ENCODE measurements around the gene SLC51A.

Gene SLC51A

DNA sequence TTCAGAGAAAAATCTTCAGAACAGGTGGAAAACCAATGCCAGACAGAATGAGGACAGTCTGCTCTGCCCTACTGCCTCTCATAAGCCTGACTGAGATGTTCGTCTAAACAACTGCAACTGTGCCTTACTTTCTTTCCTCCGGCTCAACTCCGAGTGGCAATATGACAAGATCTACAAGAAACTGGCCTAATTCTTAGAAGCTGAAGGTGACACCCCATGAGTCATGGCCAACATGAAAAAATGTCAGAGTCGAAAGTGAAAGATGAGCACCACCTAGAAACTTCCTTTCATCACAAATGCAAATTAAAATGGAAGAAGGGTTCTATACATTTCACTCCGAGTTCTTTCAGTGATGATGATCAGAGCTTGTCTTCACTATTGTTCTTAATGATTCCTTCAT is 58.3 kb downstream of the SLC51A start:
- no peaks in the 10 kb centered on the region for H3K27me3 ChIP-seq (ENCODE audit: insufficient read depth, poor library complexity, severe bottlenecking)
- H3K27ac ChIP-seq (replicated peaks) = no peak overlapping the region
- no peak overlapping the region for H3K4me3 ChIP-seq (replicated peaks; ENCODE audit: insufficient read depth, low read length)
- TF ChIP-seq POLR2AphosphoS5 (IDR thresholded peaks at IDR 0.05; ENCODE audit: low read depth) (no peak), SPI1 (IDR thresholded peaks at IDR 0.05; ENCODE audit: borderline replicate concordance, low read depth) (no peak)
- TF ChIP-seq, protein P1, sequence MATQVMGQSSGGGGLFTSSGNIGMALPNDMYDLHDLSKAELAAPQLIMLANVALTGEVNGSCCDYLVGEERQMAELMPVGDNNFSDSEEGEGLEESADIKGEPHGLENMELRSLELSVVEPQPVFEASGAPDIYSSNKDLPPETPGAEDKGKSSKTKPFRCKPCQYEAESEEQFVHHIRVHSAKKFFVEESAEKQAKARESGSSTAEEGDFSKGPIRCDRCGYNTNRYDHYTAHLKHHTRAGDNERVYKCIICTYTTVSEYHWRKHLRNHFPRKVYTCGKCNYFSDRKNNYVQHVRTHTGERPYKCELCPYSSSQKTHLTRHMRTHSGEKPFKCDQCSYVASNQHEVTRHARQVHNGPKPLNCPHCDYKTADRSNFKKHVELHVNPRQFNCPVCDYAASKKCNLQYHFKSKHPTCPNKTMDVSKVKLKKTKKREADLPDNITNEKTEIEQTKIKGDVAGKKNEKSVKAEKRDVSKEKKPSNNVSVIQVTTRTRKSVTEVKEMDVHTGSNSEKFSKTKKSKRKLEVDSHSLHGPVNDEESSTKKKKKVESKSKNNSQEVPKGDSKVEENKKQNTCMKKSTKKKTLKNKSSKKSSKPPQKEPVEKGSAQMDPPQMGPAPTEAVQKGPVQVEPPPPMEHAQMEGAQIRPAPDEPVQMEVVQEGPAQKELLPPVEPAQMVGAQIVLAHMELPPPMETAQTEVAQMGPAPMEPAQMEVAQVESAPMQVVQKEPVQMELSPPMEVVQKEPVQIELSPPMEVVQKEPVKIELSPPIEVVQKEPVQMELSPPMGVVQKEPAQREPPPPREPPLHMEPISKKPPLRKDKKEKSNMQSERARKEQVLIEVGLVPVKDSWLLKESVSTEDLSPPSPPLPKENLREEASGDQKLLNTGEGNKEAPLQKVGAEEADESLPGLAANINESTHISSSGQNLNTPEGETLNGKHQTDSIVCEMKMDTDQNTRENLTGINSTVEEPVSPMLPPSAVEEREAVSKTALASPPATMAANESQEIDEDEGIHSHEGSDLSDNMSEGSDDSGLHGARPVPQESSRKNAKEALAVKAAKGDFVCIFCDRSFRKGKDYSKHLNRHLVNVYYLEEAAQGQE (IDR thresholded peaks at IDR 0.05; ENCODE audit: insufficient replicate concordance, low read depth) = no peak
- no peak for DNase-seq (ENCODE audit: low read depth in 1 of 2, low spot score in 1 of 2)

DNA sequence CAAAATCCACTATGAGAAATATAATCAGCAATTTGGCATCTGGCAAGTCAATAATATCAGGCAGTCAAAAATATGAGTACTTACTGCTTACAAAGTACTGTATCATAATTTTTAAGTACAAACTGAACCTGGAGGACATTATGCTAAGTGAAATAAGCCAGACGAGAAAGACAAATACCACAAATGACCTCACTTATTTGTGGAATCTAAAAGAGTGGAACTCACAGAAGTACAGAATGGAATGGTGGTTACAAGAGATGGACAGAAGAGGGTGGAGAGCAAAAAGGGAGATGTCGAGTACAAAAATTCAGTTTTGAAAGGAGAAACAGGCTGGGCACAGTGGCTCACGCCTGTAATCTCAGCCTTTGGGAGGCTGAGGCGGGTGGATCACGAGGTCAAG is 58.8 kb downstream of the SLC51A start:
- TF ChIP-seq, protein P2, sequence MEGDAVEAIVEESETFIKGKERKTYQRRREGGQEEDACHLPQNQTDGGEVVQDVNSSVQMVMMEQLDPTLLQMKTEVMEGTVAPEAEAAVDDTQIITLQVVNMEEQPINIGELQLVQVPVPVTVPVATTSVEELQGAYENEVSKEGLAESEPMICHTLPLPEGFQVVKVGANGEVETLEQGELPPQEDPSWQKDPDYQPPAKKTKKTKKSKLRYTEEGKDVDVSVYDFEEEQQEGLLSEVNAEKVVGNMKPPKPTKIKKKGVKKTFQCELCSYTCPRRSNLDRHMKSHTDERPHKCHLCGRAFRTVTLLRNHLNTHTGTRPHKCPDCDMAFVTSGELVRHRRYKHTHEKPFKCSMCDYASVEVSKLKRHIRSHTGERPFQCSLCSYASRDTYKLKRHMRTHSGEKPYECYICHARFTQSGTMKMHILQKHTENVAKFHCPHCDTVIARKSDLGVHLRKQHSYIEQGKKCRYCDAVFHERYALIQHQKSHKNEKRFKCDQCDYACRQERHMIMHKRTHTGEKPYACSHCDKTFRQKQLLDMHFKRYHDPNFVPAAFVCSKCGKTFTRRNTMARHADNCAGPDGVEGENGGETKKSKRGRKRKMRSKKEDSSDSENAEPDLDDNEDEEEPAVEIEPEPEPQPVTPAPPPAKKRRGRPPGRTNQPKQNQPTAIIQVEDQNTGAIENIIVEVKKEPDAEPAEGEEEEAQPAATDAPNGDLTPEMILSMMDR (IDR thresholded peaks at IDR 0.05; ENCODE audit: insufficient read depth, low read length) = no peak
- no peak for TF ChIP-seq POLR2AphosphoS5 (IDR thresholded peaks at IDR 0.05; ENCODE audit: low read depth)
- Histone ChIP-seq H3K27me3 (ENCODE audit: insufficient read depth, poor library complexity, severe bottlenecking) (no peaks in the 10 kb centered on the region), H3K27ac (replicated peaks) (no peak overlapping the region), H3K4me3 (replicated peaks; ENCODE audit: insufficient read depth, low read length) (no peak overlapping the region)
- DNase-seq (ENCODE audit: low read depth in 1 of 2, low spot score in 1 of 2) = no peak

DNA sequence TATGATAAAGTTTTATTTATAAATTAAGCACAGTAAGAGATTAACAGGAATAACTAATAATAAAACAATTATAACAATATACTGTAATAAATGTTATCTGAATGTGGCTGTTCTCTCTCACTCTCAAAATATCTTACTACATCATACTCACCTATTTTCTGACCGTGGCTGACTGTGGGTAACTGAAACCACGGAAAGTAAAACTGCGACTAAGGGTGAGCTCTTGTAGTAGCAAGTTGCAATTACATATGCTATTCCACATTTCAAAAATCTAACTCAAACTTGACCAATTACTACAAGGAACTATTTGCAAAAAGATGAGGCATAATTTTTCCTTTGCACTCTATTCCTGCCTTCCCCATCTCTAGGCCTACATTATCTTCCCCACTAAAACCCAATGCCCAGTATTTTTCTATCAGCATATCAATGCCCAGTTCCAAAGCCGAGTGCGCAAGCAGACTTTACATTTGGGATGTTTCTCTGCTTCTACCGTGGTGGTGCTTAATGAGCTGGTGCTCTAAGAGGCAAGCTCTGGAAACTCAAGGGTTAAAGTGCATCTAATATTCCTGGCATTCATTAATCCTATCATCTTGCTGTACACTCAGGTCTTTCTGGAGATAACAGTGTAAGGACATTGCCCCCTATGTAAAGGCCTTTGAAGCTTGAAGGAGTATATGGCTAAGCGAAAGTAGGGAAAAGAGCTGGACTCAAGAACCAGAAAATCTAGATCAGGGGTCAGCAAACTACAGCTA is 64.5 kb downstream of the SLC51A start:
- H3K27me3 ChIP-seq (ENCODE audit: insufficient read depth, poor library complexity, severe bottlenecking) = no peaks in the 10 kb centered on the region
- TF ChIP-seq SPI1 (IDR thresholded peaks at IDR 0.05; ENCODE audit: borderline replicate concordance, low read depth) (no peak), GABPA (IDR thresholded peaks at IDR 0.05; ENCODE audit: low read depth) (no peak), POLR2AphosphoS5 (IDR thresholded peaks at IDR 0.05; ENCODE audit: low read depth) (no peak)
- TF ChIP-seq, protein P1 (IDR thresholded peaks at IDR 0.05; ENCODE audit: insufficient replicate concordance, low read depth) = no peak
- TF ChIP-seq, protein P2 (IDR thresholded peaks at IDR 0.05; ENCODE audit: insufficient read depth, low read length) = no peak
- DNase-seq (ENCODE audit: low read depth in 1 of 2, low spot score in 1 of 2) = no peak
- H3K4me3 ChIP-seq (replicated peaks; ENCODE audit: insufficient read depth, low read length) = no peak overlapping the region
- no peak overlapping the region for H3K27ac ChIP-seq (replicated peaks)

DNA sequence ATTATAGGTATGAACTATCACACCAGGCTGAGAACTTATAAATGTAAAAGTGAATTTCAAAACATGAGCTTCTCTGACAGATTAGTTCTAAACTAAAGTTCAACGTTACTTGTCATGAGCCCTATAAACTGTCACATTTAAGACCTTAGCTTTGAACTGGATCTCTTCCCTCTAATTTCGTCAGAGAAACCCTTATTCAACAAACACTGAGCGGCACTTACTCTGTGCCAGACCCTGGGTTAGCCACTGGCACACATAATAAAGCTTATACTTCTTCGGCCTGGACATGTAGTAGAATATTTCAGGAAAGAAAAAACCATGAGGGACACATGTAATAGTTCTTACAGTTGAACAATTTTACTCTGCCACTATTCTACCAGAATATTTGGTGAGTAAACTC is 65.6 kb downstream of the SLC51A start:
- TF ChIP-seq SPI1 (IDR thresholded peaks at IDR 0.05; ENCODE audit: borderline replicate concordance, low read depth) = no peak
- TF ChIP-seq, protein P1 (IDR thresholded peaks at IDR 0.05; ENCODE audit: insufficient replicate concordance, low read depth) = no peak
- TF ChIP-seq, protein P2 (IDR thresholded peaks at IDR 0.05; ENCODE audit: insufficient read depth, low read length) = no peak
- TF ChIP-seq POLR2AphosphoS5 (IDR thresholded peaks at IDR 0.05; ENCODE audit: low read depth) = no peak
- TF ChIP-seq GABPA (IDR thresholded peaks at IDR 0.05; ENCODE audit: low read depth) = no peak
- DNase-seq (ENCODE audit: low read depth in 1 of 2, low spot score in 1 of 2) = no peak
- Histone ChIP-seq H3K27ac (replicated peaks) (no peak overlapping the region), H3K27me3 (ENCODE audit: insufficient read depth, poor library complexity, severe bottlenecking) (no peaks in the 10 kb centered on the region), H3K4me3 (replicated peaks; ENCODE audit: insufficient read depth, low read length) (no peak overlapping the region)
